ENCODE results near the gene RAB5IF.

The RAB5IF gene

DNA sequence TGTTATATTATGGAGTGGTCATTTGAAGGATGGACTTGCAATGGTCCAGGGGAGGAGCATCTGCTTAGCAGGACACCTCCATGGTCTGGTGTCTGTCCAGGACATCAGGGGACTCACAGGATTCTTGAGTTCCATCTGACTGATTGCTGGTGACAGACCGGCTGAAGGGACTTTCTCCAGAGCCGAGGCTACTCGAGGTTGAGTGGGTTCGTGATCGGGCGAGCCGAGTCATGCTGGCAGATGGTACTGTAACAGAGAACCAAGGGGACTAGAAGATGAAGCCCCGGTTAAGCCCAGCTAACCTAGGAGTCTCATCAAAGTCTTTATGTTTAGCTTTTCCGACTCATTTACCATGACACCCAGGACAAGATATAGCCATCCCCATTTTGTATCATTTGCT lies 47.9 kb downstream of the RAB5IF start:
- H3K4me1 ChIP-seq (ENCODE audit: insufficient read depth, low read length), result 0 out of 2 replicates have a peak, but pooled peaks cover 2% of the 10 kb centered on the region

GRCh38 chr20:36654506-36654905 lies 48.9 kb downstream of the RAB5IF start:
- Histone ChIP-seq H3K36me3 (ENCODE audit: insufficient read depth, low read length) (peaks cover 3% of the 10 kb centered on the region; the same call in 1 of the 2 replicates), H3K4me1 (ENCODE audit: insufficient read depth, low read length) (0 out of 2 replicates have a peak, but pooled peaks cover 4% of the 10 kb centered on the region), H3K9me3 (ENCODE audit: control insufficient read depth, insufficient read depth, low read length) (no peaks in the 10 kb centered on the region), H3K9ac (ENCODE audit: low read depth, low read length) (no peak overlapping the region)

More for the DNA sequence above, 47.9 kb downstream of the RAB5IF start:
- Histone ChIP-seq H3K9ac (ENCODE audit: low read depth, low read length) (no peak overlapping the region), H3K36me3 (ENCODE audit: insufficient read depth, low read length) (peaks cover 3% of the 10 kb centered on the region; the same call in 1 of the 2 replicates), H3K9me3 (ENCODE audit: control insufficient read depth, insufficient read depth, low read length) (no peaks in the 10 kb centered on the region)

DNA sequence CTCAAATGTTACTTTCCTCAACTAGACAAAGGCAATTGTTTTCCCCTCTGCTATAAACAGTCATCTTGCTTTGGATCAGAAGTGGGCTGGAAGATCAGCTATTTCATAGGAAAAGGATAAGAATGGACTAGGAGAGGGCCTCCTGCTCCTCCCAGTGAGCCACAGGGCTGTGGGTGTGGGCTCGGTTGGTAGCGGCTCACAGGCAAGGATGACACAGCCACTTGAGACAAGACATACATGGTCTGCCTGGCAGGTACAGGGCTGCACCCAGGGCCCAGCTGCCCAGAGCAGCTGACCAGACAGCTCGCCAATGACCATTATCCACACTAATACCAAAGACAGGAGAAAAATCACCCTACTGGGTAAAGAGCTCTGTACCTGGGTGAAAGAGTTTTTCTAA lies 49.4 kb downstream of the RAB5IF start:
- Histone ChIP-seq H3K9ac (ENCODE audit: low read depth, low read length) (no peak overlapping the region), H3K9me3 (ENCODE audit: control insufficient read depth, insufficient read depth, low read length) (no peaks in the 10 kb centered on the region), H3K36me3 (ENCODE audit: insufficient read depth, low read length) (peaks cover 3% of the 10 kb centered on the region; the same call in 1 of the 2 replicates), H3K4me1 (ENCODE audit: insufficient read depth, low read length) (0 out of 2 replicates have a peak, but pooled peaks cover 4% of the 10 kb centered on the region)

GRCh38 chr20:36656733-36657132 lies 51.2 kb downstream of the RAB5IF start:
- H3K36me3 ChIP-seq (ENCODE audit: insufficient read depth, low read length), result peaks cover 3% of the 10 kb centered on the region; the same call in 1 of the 2 replicates

GRCh38 chr20:36658300-36658699 lies 52.7 kb downstream of the RAB5IF start:
- H3K36me3 ChIP-seq (ENCODE audit: insufficient read depth, low read length), result peaks cover 3% of the 10 kb centered on the region; the same call in 1 of the 2 replicates
- no peaks in the 10 kb centered on the region for H3K9me3 ChIP-seq (ENCODE audit: control insufficient read depth, insufficient read depth, low read length)
- 0 out of 2 replicates have a peak, but pooled peaks cover 4% of the 10 kb centered on the region for H3K4me1 ChIP-seq (ENCODE audit: insufficient read depth, low read length)
- H3K9ac ChIP-seq (ENCODE audit: low read depth, low read length), result no peak overlapping the region

More at GRCh38 chr20:36656733-36657132, 51.2 kb downstream of the RAB5IF start:
- H3K4me1 ChIP-seq (ENCODE audit: insufficient read depth, low read length), result 0 out of 2 replicates have a peak, but pooled peaks cover 4% of the 10 kb centered on the region
- no peak overlapping the region for H3K9ac ChIP-seq (ENCODE audit: low read depth, low read length)
- no peaks in the 10 kb centered on the region for H3K9me3 ChIP-seq (ENCODE audit: control insufficient read depth, insufficient read depth, low read length)

Measured in ES-I3 (cell line).